A204.1 (cell line): ENCODE measurements around the gene FHIT.

Experiments
- FAIRE-seq: peaks from 2 replicates; lab custom pipeline; 2012; peaks lifted over from hg19 to GRCh38; lab: Jason Lieb, UNC

The FHIT gene

GRCh38 chr3:60276615-60277014, 974.6 kb downstream of the FHIT start:
- FAIRE-seq: no peak

GRCh38 chr3:60274646-60275045, 976.6 kb downstream of the FHIT start:
- no peak for FAIRE-seq

GRCh38 chr3:60274098-60274497, 977.2 kb downstream of the FHIT start:
- FAIRE-seq: no peak

GRCh38 chr3:60269829-60270266, 981.4 kb downstream of the FHIT start:
- FAIRE-seq: no peak

- FAIRE-seq: no peak
These were observed 981.9 kb downstream of the FHIT start for GRCh38 chr3:60269377-60269776.

GRCh38 chr3:60268123-60268522, 983.1 kb downstream of the FHIT start:
- no peak for FAIRE-seq

- no peak for FAIRE-seq
These were observed 984.8 kb downstream of the FHIT start for GRCh38 chr3:60266444-60266843.

- FAIRE-seq: no peak
These were observed 988.1 kb downstream of the FHIT start for GRCh38 chr3:60263191-60263590.

GRCh38 chr3:60262546-60262945, 988.7 kb downstream of the FHIT start:
- FAIRE-seq: no peak

GRCh38 chr3:60260546-60260945, 990.7 kb downstream of the FHIT start:
- no peak for FAIRE-seq

- no peak for FAIRE-seq
These were observed 1000.4 kb downstream of the FHIT start for GRCh38 chr3:60250810-60251209.

- FAIRE-seq: no peak
These were observed 1001.0 kb downstream of the FHIT start for GRCh38 chr3:60250206-60250605.

GRCh38 chr3:60246361-60246760, 1004.9 kb downstream of the FHIT start:
- FAIRE-seq: no peak

- FAIRE-seq: no peak
These were observed 1007.8 kb downstream of the FHIT start for GRCh38 chr3:60243456-60243855.

- no peak for FAIRE-seq
These were observed 1010.8 kb downstream of the FHIT start for GRCh38 chr3:60240492-60240891.

GRCh38 chr3:60238550-60238949, 1012.7 kb downstream of the FHIT start:
- FAIRE-seq: no peak

- FAIRE-seq: no peak
These were observed 1021.8 kb downstream of the FHIT start for GRCh38 chr3:60229502-60229901.

- no peak for FAIRE-seq
These were observed 1022.4 kb downstream of the FHIT start for GRCh38 chr3:60228823-60229222.

GRCh38 chr3:60226912-60227311, 1024.3 kb downstream of the FHIT start:
- FAIRE-seq: no peak

GRCh38 chr3:60225848-60226247, 1025.4 kb downstream of the FHIT start:
- FAIRE-seq: no peak

- FAIRE-seq: no peak
These were observed 1030.5 kb downstream of the FHIT start for GRCh38 chr3:60220768-60221167.

GRCh38 chr3:60219501-60219900, 1031.8 kb downstream of the FHIT start:
- no peak for FAIRE-seq

- no peak for FAIRE-seq
These were observed 1033.9 kb downstream of the FHIT start for GRCh38 chr3:60217156-60217911.

- FAIRE-seq: no peak
These were observed 1034.7 kb downstream of the FHIT start for GRCh38 chr3:60216462-60217075.
